IPS DF 6.9 (cell line): ENCODE measurements around the gene MORN3.
"Not testable (repeated sequence)": the region's sequence is repeated elsewhere in the genome, so short reads cannot be mapped to it uniquely, and the experiment has no call there.

Experiments
- DNase-seq: peaks from one replicate; pipeline ENCODE4 v3.0.0-alpha.2; 2013; ENCODE audit warnings: low read depth, low spot score
- H3K27ac ChIP-seq: one replicate; pipeline ENCODE4 v1.5.1; 2013; ENCODE audit warnings: low read length, control low read depth
- H3K27me3 ChIP-seq: 2 replicates; pipeline ENCODE4 v1.6.1; 2013; ENCODE audit warnings: mild to moderate bottlenecking, low read length; ENCODE audit not compliant: control insufficient read depth, insufficient read depth
- H3K36me3 ChIP-seq: 2 replicates; pipeline ENCODE4 v1.6.1; 2013; ENCODE audit warnings: low read length; ENCODE audit not compliant: control insufficient read depth, insufficient read depth
- H3K4me1 ChIP-seq: 2 replicates; pipeline ENCODE4 v1.6.1; 2013; ENCODE audit warnings: low read length; ENCODE audit not compliant: control insufficient read depth, insufficient read depth
- H3K4me3 ChIP-seq: 2 replicates; pipeline ENCODE4 v1.5.1; 2013; ENCODE audit warnings: mild to moderate bottlenecking, low read length
- H3K9me3 ChIP-seq: 2 replicates; pipeline ENCODE4 v1.6.1; 2013; ENCODE audit warnings: low read length, inconsistent platforms; ENCODE audit not compliant: control insufficient read depth, insufficient read depth
- WGBS: extraction: QIAGEN DNeasy Blood & Tissue Kit; methylation state at CpG from one replicate; pipeline ENCODE4 v1.1.7; 2013; ENCODE audit warnings: mixed read lengths, missing lambda C conversion rate; ENCODE audit not compliant: insufficient read length, insufficient coverage; 5-methylcytosine and 5-hydroxymethylcytosine counted together

MORN3 gene

DNA sequence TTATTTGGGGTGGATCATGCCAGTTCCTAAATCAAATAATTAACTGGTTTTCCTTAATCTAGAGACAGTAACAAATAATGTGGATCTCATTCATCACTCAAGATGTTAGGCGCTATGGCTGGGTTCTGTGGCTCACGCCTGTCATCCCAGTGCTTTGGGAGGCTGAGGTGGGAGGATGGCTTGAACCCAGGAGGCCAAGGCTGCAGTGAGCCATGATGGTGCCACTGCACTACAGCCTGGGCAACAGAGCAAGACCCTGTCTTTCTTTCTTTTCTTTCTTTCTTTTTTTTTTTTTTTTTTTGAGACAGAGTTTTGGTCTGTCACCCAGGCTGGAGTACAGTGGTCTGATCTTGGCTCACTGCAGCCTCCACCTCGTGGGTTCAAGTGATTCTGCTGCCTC is 23.3 kb upstream of the MORN3 start:
- not testable (repeated sequence) for DNase-seq, H3K4me3 ChIP-seq, H3K27ac ChIP-seq, H3K9me3 ChIP-seq, H3K27me3 ChIP-seq, H3K4me1 ChIP-seq, H3K36me3 ChIP-seq
- no CpG with 5 or more reads among the region's 3 CpGs for WGBS

DNA sequence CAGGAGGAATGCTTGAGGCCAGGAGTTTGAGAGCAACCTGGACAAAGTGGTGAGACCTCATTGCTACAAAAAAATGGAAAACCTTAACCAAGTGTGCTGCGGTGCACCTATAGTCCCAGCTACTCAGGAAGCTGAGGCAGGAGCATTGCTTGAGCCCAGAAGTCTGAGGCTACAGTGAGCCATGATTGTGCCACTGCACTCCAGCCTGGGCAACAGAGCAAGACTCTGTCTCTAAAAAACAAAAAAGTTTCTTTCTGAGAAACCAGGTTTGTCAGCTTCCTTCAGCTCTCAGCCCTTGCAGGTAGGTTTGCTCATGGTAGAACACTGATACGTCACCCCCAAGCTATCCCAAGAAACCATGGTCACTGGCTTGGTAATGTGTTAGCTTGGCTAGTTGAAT is 20.0 kb upstream of the MORN3 start:
- no peaks in the 10 kb centered on the region for H3K9me3 ChIP-seq
- no peaks in the 10 kb centered on the region for H3K36me3 ChIP-seq
- H3K27me3 ChIP-seq, result no peaks in the 10 kb centered on the region
- H3K4me1 ChIP-seq, result no peaks in the 10 kb centered on the region; the same call in 1 of the 2 replicates
- WGBS, result no CpG with 5 or more reads among the region's 2 CpGs
- no peak overlapping the region for H3K4me3 ChIP-seq
- H3K27ac ChIP-seq, result no peak overlapping the region
- no peak for DNase-seq

- H3K9me3 ChIP-seq, result no peaks in the 10 kb centered on the region
- no peak overlapping the region for H3K4me3 ChIP-seq
- no peaks in the 10 kb centered on the region; the same call in 1 of the 2 replicates for H3K4me1 ChIP-seq
- no peak overlapping the region for H3K27ac ChIP-seq
- no peak for DNase-seq
- WGBS, result no CpG with 5 or more reads among the region's 3 CpGs
- no peaks in the 10 kb centered on the region for H3K36me3 ChIP-seq
- H3K27me3 ChIP-seq, result no peaks in the 10 kb centered on the region
Observed at GRCh38 chr12:121688966-121689365, 19.5 kb upstream of the MORN3 start.

- H3K36me3 ChIP-seq, H3K4me3 ChIP-seq, H3K9me3 ChIP-seq, H3K27ac ChIP-seq, H3K27me3 ChIP-seq, H3K4me1 ChIP-seq, DNase-seq: not testable (repeated sequence)
- WGBS, result no CpG with 5 or more reads among the region's 13 CpGs
Observed at GRCh38 chr12:121679661-121680197, 10.3 kb upstream of the MORN3 start.

DNA sequence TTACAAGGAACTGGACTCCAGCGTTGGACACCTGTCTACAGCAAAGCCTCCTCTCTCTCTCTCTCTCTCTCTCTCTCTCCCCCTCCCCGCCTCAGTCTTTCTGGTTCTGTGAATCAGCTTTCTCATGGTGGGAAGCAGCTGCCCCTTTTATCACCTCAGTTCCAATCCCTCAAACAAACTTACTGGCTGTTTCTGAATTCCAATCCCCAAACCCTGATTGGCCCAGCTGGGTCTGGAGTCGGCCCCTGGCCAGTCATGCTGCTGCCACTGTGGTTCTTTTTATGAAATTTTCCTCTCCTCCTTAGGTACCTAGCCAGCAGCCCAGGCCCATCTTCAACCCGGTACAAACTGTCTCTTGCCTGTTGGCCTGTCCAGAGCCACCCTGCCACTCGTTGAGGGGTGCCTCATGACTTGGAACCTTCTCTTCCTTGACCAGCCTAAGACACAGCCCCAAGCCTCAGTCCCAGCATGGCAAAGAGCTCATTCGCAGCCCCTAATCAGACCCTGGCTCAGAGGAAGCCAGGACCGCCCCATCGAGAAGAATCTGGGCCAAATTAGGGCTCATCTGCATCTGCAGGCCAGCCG is 9.4 kb upstream of the MORN3 start:
- DNase-seq, result no peak
- no peak overlapping the region for H3K27ac ChIP-seq
- no peaks in the 10 kb centered on the region for H3K27me3 ChIP-seq
- no peak overlapping the region for H3K4me3 ChIP-seq
- peaks cover 3% of the 10 kb centered on the region; the same call in 1 of the 2 replicates for H3K4me1 ChIP-seq
- H3K9me3 ChIP-seq, result no peaks in the 10 kb centered on the region
- no peaks in the 10 kb centered on the region for H3K36me3 ChIP-seq
- WGBS, result no CpG with 5 or more reads among the region's 9 CpGs

DNA sequence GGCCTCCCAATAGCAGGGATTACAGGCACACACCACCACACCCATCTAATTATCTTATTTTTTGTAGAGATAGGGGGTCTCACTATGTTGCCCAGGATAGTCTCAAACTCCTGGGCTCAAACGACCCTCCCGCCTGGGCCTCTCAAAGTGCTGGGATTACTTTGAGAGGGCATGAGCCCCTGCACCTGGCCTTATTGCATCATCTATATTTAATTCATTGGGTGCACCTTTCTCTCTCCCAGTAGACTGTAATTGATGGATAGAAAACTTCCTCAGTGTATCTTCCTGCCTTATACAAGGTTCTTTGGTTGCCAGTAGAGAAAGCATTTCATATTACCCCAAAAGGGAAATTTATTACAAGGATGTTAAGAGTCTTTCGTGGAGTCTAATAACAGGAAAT is 8.9 kb upstream of the MORN3 start:
- Histone ChIP-seq H3K27ac (no peak overlapping the region), H3K36me3 (no peaks in the 10 kb centered on the region), H3K4me3 (no peak overlapping the region), H3K9me3 (no peaks in the 10 kb centered on the region), H3K4me1 (peaks cover 3% of the 10 kb centered on the region; the same call in 1 of the 2 replicates), H3K27me3 (no peaks in the 10 kb centered on the region)
- no peak for DNase-seq
- no CpG with 5 or more reads among the region's 3 CpGs for WGBS

DNA sequence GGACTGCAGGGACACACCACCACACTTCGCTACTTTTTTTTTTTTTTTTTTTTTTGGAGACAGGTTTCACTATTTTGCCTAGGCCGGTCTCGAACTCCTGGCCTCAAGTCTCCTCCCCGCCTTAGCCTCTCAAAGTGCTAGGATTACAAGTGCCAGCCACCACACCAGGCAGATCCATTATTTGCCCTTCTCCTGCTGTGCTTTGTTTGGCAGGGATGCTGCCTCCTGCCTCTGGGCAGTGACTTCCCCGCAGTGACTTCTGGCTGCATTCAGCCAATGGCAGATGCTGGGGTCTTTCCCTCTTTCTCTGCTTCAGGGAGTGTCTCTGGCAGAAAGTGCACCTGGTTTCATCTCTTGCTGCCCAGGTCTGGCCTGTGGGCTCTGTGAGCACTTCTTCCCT is 6.7 kb upstream of the MORN3 start:
- Histone ChIP-seq H3K4me1 (peaks cover 7% of the 10 kb centered on the region), H3K4me3 (no peak overlapping the region), H3K27me3 (no peaks in the 10 kb centered on the region), H3K9me3 (no peaks in the 10 kb centered on the region), H3K36me3 (no peaks in the 10 kb centered on the region), H3K27ac (no peak overlapping the region)
- DNase-seq, result no peak
- no CpG with 5 or more reads among the region's 5 CpGs for WGBS

- Histone ChIP-seq H3K4me1 (peaks cover 4% of the 10 kb centered on the region), H3K9me3 (no peaks in the 10 kb centered on the region), H3K27me3 (no peaks in the 10 kb centered on the region), H3K27ac (no peak overlapping the region), H3K36me3 (no peaks in the 10 kb centered on the region), H3K4me3 (peak overlapping the region; percentile 11; the same call in 1 of the 2 replicates)
- WGBS, result no CpG with 5 or more reads among the region's 12 CpGs
- DNase-seq, result no peak
Observed at GRCh38 chr12:121673013-121673511, 3.6 kb upstream of the MORN3 start.

DNA sequence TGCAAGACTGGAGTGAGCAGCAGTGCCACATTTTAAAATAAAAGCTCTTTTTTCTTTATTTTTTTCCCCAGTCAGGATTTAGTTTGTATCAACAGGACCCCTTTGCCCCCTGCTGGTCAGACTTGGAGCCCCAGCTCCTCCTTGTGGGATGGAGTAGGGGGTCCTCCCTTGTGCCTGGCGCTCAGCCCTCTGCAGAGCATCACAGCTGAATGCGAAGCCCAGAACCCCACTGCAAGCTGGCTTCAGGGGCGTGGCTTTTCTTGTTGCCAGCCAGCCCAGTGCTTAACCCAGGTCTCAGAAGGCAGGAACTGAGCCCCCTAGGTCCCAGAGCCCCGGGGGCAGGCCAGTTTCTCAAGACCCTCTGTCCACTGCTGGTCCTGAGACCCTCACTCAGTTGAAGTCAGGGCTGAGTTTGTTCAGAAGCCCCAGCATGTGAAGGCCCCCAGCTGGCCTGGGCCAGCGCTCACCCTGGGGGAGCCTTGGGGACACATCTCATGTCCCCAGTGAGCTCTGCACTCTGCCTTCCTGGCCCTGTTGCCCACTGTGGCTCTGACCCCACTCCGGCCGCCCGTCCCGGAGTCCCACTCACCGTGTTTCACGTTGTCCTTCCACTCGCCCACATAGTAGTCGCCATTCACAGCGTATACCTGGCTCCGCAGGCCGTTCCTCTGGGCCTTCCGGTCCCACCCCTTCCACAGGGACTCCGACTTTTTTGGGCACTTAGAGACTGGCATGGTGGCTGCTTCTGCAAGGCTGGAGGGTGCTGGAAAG is 519 bp downstream of the MORN3 start:
- Histone ChIP-seq H3K4me3 (no peak overlapping the region), H3K27me3 (no peaks in the 10 kb centered on the region), H3K4me1 (peaks cover 5% of the 10 kb centered on the region), H3K36me3 (no peaks in the 10 kb centered on the region), H3K9me3 (no peaks in the 10 kb centered on the region), H3K27ac (no peak overlapping the region)
- no CpG with 5 or more reads among the region's 18 CpGs for WGBS
- no peak for DNase-seq

DNA sequence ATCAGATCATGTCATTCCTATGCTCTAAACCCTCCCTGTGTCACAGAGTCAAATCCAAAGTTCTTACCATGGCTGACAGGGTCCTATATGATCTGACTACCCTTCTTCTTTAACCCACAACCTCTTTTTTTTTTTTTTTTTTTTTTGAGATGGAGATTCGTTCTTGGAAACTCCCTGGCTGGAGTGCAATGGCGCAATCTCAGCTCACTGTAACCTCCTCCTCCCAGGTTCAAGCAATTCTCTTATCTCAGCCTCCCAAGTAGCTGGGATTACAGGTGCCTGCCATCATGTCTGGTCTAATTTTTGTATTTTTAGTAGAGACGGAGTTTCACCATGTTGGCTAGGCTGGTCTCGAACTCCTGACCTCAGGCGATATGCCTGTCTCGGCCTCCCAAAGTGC is 2.6 kb downstream of the MORN3 start:
- DNase-seq, result not testable (repeated sequence)

More for the DNA sequence above, 2.6 kb downstream of the MORN3 start:
- not testable (repeated sequence) for H3K9me3 ChIP-seq, H3K4me1 ChIP-seq, H3K27ac ChIP-seq, H3K36me3 ChIP-seq, H3K27me3 ChIP-seq, H3K4me3 ChIP-seq
- no CpG with 5 or more reads among the region's 6 CpGs for WGBS
